ENCODE data around the gene RNU1-2.

The RNU1-2 gene

DNA sequence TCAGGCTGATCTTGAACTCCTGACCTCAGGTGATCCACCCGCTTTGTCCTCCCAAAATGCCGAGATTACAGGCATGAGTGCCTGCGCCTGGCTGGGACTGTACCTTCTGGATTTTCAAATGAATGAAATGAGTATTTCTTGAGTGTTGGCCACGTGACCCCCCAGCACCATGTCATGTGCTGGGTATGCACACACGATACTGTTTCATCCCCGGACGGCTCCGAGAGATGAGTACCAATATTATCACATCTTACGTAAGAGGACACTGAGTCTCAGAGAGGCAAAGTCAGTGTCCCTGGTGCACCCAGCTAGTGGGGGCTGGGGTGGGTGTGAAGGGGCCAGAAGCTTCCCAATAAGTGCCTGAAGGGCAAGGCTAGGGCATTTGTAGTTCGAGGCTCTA, 25.2 kb downstream of the RNU1-2 start:
- no peak for TF ChIP-seq EZH2phosphoT487 (IDR thresholded peaks at IDR 0.05; ENCODE audit: borderline replicate concordance)
- TF ChIP-seq, protein P1, sequence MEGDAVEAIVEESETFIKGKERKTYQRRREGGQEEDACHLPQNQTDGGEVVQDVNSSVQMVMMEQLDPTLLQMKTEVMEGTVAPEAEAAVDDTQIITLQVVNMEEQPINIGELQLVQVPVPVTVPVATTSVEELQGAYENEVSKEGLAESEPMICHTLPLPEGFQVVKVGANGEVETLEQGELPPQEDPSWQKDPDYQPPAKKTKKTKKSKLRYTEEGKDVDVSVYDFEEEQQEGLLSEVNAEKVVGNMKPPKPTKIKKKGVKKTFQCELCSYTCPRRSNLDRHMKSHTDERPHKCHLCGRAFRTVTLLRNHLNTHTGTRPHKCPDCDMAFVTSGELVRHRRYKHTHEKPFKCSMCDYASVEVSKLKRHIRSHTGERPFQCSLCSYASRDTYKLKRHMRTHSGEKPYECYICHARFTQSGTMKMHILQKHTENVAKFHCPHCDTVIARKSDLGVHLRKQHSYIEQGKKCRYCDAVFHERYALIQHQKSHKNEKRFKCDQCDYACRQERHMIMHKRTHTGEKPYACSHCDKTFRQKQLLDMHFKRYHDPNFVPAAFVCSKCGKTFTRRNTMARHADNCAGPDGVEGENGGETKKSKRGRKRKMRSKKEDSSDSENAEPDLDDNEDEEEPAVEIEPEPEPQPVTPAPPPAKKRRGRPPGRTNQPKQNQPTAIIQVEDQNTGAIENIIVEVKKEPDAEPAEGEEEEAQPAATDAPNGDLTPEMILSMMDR (conservative IDR thresholded peaks at IDR 0.05; ENCODE audit: low read length) = no peak
- H3K79me2 ChIP-seq (ENCODE audit: insufficient read depth, low read length) = peaks cover 7% of the 10 kb centered on the region; the same call in 1 of the 2 replicates
- H3K4me1 ChIP-seq (ENCODE audit: insufficient read depth, low read length, poor library complexity, severe bottlenecking) = peaks cover 17% of the 10 kb centered on the region
- no peaks in the 10 kb centered on the region for H3K9me3 ChIP-seq (ENCODE audit: insufficient read depth, low read depth, low read length)
- peaks cover 3% of the 10 kb centered on the region; the same call in 1 of the 2 replicates for H3F3A ChIP-seq (ENCODE audit: low read depth)
- H3K9me2 ChIP-seq (replicated peaks; ENCODE audit: low read depth, low read length) = no peaks in the 10 kb centered on the region
- H3K4me3 ChIP-seq (ENCODE audit: low read length, poor library complexity, severe bottlenecking) = peak overlapping the region; percentile 76
- H3K36me3 ChIP-seq (ENCODE audit: insufficient read depth, low read length) = no peaks in the 10 kb centered on the region
- peak overlapping the region; percentile 83; the same call in 1 of the 2 replicates for H2AFZ ChIP-seq (ENCODE audit: low read length)
- peak overlapping the region; percentile 67 for H3K9ac ChIP-seq (ENCODE audit: low read depth, low read length, poor library complexity, severe bottlenecking)
- peak overlapping the region; percentile 87 for H3K4me2 ChIP-seq (ENCODE audit: low read depth, low read length, poor library complexity, severe bottlenecking)
- no peaks in the 10 kb centered on the region for H3K27me3 ChIP-seq (ENCODE audit: insufficient read depth, low read length, poor library complexity, severe bottlenecking)
- no peaks in the 10 kb centered on the region for H4K20me1 ChIP-seq (ENCODE audit: insufficient read depth, low read length, poor library complexity, severe bottlenecking)

DNA sequence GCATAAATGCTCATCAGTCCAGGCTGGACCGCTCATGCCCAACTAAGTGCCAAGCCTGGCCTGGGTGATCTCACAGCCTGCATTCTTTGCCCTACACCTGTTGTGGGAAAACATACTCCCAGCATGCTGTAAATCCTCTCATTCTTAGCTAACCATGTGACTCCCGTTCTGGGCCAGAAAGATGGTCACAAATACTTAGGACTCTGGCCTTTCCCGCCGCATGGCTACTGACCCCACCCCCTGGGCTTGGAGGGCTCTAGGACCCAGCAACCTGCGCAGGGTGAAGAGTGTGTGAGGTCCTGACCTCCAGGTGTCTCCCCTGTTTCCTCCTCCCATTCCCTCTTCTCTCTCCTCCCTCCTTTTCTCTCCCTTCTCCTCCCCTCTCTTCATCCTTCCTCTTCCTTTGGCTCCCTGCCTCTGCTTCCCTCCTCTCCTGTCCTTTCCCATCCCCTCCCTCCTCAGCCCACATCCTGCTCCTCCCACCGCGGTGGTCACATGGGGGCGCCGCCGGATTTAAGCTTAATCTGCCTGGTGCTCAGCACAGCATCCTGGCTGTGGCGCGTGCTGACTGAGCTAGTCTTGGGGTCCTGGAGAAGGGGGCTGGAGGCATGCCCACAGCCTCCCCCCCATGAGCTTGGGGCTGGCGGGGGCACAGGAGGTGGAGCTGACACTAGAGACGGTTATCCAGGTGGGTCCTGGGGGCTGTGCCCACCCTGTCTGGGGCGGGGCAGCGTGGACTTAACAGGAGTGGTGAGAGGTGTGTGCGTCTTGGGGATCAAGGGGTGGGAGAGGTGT, 25.8 kb downstream of the RNU1-2 start, which contains the start of gene CROCC:
Gene CROCC, plus strand, starts transcription at position 541 of the 795 bp plus-strand sequence. Its CDS starts 88 bp downstream, at position 629.
- no peaks in the 10 kb centered on the region for H3K9me2 ChIP-seq (replicated peaks; ENCODE audit: low read depth, low read length)
- H2AFZ ChIP-seq (ENCODE audit: low read length) = peak within 1 kb of the TSS; percentile 83
- no peaks in the 10 kb centered on the region for H3K9me3 ChIP-seq (ENCODE audit: insufficient read depth, low read depth, low read length)
- TF ChIP-seq, protein P1 (conservative IDR thresholded peaks at IDR 0.05; ENCODE audit: low read length) = peak; percentile 27
- no peak for TF ChIP-seq EZH2phosphoT487 (IDR thresholded peaks at IDR 0.05; ENCODE audit: borderline replicate concordance)
- no peaks in the 10 kb centered on the region for H4K20me1 ChIP-seq (ENCODE audit: insufficient read depth, low read length, poor library complexity, severe bottlenecking)
- H3K4me2 ChIP-seq (ENCODE audit: low read depth, low read length, poor library complexity, severe bottlenecking) = peak within 1 kb of the TSS; percentile 87
- H3K36me3 ChIP-seq (ENCODE audit: insufficient read depth, low read length) = no peaks in the 10 kb centered on the region
- no peaks in the 10 kb centered on the region for H3F3A ChIP-seq (ENCODE audit: low read depth)
- H3K4me1 ChIP-seq (ENCODE audit: insufficient read depth, low read length, poor library complexity, severe bottlenecking) = peaks cover 17% of the 10 kb centered on the region
- peak within 1 kb of the TSS; percentile 67 for H3K9ac ChIP-seq (ENCODE audit: low read depth, low read length, poor library complexity, severe bottlenecking)
- H3K27me3 ChIP-seq (ENCODE audit: insufficient read depth, low read length, poor library complexity, severe bottlenecking) = no peaks in the 10 kb centered on the region
- H3K79me2 ChIP-seq (ENCODE audit: insufficient read depth, low read length) = peaks cover 7% of the 10 kb centered on the region; the same call in 1 of the 2 replicates
- peak within 1 kb of the TSS; percentile 76 for H3K4me3 ChIP-seq (ENCODE audit: low read length, poor library complexity, severe bottlenecking)

DNA sequence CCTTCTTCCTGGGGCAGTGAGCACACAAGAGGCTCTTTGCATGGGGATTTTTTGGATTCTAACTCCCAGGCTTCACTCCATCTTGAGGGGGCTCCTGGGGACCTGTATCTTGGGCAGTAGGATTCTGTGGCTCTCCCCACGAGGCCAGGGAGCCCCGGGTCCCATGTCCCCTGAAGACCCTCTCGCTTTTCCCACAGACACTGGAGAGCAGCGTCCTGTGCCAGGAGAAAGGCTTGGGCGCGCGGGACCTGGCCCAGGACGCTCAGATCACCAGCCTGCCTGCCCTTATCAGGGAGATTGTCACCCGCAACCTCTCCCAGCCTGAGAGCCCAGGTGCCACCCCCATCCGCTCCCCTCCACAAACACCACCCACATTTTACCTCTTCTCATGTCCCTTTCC, 26.7 kb downstream of the RNU1-2 start:
- no peaks in the 10 kb centered on the region for H3K36me3 ChIP-seq (ENCODE audit: insufficient read depth, low read length)
- no peaks in the 10 kb centered on the region for H3K27me3 ChIP-seq (ENCODE audit: insufficient read depth, low read length, poor library complexity, severe bottlenecking)
- H3K4me3 ChIP-seq (ENCODE audit: low read length, poor library complexity, severe bottlenecking) = peak overlapping the region; percentile 76
- no peaks in the 10 kb centered on the region for H3F3A ChIP-seq (ENCODE audit: low read depth)
- H3K4me2 ChIP-seq (ENCODE audit: low read depth, low read length, poor library complexity, severe bottlenecking) = peak overlapping the region; percentile 87
- peaks cover 23% of the 10 kb centered on the region for H3K4me1 ChIP-seq (ENCODE audit: insufficient read depth, low read length, poor library complexity, severe bottlenecking)
- TF ChIP-seq EZH2phosphoT487 (IDR thresholded peaks at IDR 0.05; ENCODE audit: borderline replicate concordance) = no peak
- TF ChIP-seq, protein P1 (conservative IDR thresholded peaks at IDR 0.05; ENCODE audit: low read length) = no peak
- H4K20me1 ChIP-seq (ENCODE audit: insufficient read depth, low read length, poor library complexity, severe bottlenecking) = no peaks in the 10 kb centered on the region
- peaks cover 7% of the 10 kb centered on the region; the same call in 1 of the 2 replicates for H3K79me2 ChIP-seq (ENCODE audit: insufficient read depth, low read length)
- H3K9me3 ChIP-seq (ENCODE audit: insufficient read depth, low read depth, low read length) = no peaks in the 10 kb centered on the region
- H3K9ac ChIP-seq (ENCODE audit: low read depth, low read length, poor library complexity, severe bottlenecking) = peak overlapping the region; percentile 67
- no peak overlapping the region; the same call in 1 of the 2 replicates for H2AFZ ChIP-seq (ENCODE audit: low read length)
- H3K9me2 ChIP-seq (replicated peaks; ENCODE audit: low read depth, low read length) = no peaks in the 10 kb centered on the region
